Small intestine (tissue), 7 donors: ENCODE results near the gene EMSY. TPM values are rescaled to one million over a fixed set of nuclear protein-coding genes. Genes with fewer than 3 reads are reported as not detected.

Source experiments
- DNase-seq, 2 donors: peaks; one replicate each; pipeline versions ENCODE4 v3.0.0 to v3.0.0-alpha.2; 2013
- FAIRE-seq: peaks from 2 replicates; lab custom pipeline; 2012; peaks lifted over from hg19 to GRCh38; lab: Jason Lieb, UNC
- H3K27ac ChIP-seq, 3 donors: one replicate each; pipeline ENCODE4 v1.5.1; 2013; ENCODE audit warnings: low read length in 2 of 3, mild to moderate bottlenecking in 2 of 3, control low read depth in 1 of 3, inconsistent platforms in 1 of 3, low read depth in 1 of 3, moderate library complexity in 1 of 3
- H3K27me3 ChIP-seq, 3 donors: one replicate each; pipeline ENCODE4 v1.6.1; 2013; ENCODE audit warnings: low read length in 3 of 3, inconsistent platforms in 1 of 3; ENCODE audit not compliant: control insufficient read depth in 3 of 3, insufficient read depth in 3 of 3
- H3K36me3 ChIP-seq, 3 donors: one replicate each; pipeline ENCODE4 v1.6.1; 2013; ENCODE audit warnings: low read length in 3 of 3, inconsistent platforms in 1 of 3, low read depth in 1 of 3, mild to moderate bottlenecking in 1 of 3, moderate library complexity in 1 of 3; ENCODE audit not compliant: control insufficient read depth in 3 of 3, insufficient read depth in 2 of 3
- H3K4me1 ChIP-seq, 3 donors: one replicate each; pipeline ENCODE4 v1.6.1; 2013; ENCODE audit warnings: low read length in 2 of 3, inconsistent platforms in 1 of 3, low read depth in 1 of 3, mild to moderate bottlenecking in 1 of 3, moderate library complexity in 1 of 3; ENCODE audit not compliant: control insufficient read depth in 3 of 3, insufficient read depth in 2 of 3
- H3K4me3 ChIP-seq, 3 donors: one replicate each; pipeline ENCODE4 v1.5.1; 2013; ENCODE audit warnings: low read length in 3 of 3, control low read depth in 1 of 3, inconsistent platforms in 1 of 3, low read depth in 1 of 3, mild to moderate bottlenecking in 1 of 3, moderate library complexity in 1 of 3
- H3K9me3 ChIP-seq, 2 donors: one replicate each; pipeline ENCODE4 v1.6.1; 2013; ENCODE audit warnings: low read depth in 1 of 2, low read length in 1 of 2; ENCODE audit not compliant: control insufficient read depth in 2 of 2, insufficient read depth in 1 of 2
- WGBS, 3 donors: extraction: QIAGEN DNeasy Blood & Tissue Kit; methylation state at CpG; one replicate each; pipeline ENCODE4 v1.1.7; 2013; 5-methylcytosine and 5-hydroxymethylcytosine counted together
- polyA plus RNA-seq, 4 donors: library from polyadenylated mRNA; stranded (reverse) in 3 of 4; unstranded in 1 of 4; fragments of 200-250 nt in 3 of 4; fragments of 120-200 nt in 1 of 4; gene quantifications; one replicate each; pipeline versions ENCODE4 v1.2.1 to v1.2.3, GENCODE V29; 2013
- donor health status: healthy with polysubstance abuse.
- donor health status: control.
- donor health status: control.
- donor health status: Bipolar disorder and iron deficiency.
- donor health status: healthy.

Gene EMSY
- polyA plus RNA-seq, 4 donors, result 3.8 to 16.4 (median 6.1) TPM

DNA sequence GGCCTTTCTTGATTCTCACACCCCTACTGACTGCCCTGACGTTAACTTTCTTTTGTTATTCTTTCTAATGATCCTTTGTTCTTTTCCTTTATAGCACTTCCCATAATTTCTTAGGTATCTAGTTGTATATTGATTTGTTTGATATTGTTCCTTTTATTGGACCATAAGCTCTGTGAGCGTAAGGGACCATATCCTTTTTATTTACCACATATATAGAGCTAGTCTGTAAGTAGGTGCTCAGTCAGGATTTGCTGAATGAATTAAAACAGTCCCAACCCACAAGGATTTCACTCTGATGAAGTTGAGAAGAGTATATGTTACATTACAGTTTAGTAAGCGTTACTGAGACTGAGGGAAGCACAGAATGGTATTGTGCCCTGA, 68.8 kb downstream of the EMSY start:
- no peak overlapping the region for H3K27ac ChIP-seq
- FAIRE-seq (no peak), DNase-seq (no peak)
- no peaks in the 10 kb centered on the region for H3K9me3 ChIP-seq
- H3K4me1 ChIP-seq, result no peaks in the 10 kb centered on the region
- peaks cover 0 to 6% (median 2%) of the 10 kb centered on the region in 3 donors for H3K36me3 ChIP-seq
- no peak overlapping the region for H3K4me3 ChIP-seq
- WGBS, 3 donors, result 92 to 93% (median 93%) methylated on average over 3 of the region's 3 CpGs
- H3K27me3 ChIP-seq, result no peaks in the 10 kb centered on the region

DNA sequence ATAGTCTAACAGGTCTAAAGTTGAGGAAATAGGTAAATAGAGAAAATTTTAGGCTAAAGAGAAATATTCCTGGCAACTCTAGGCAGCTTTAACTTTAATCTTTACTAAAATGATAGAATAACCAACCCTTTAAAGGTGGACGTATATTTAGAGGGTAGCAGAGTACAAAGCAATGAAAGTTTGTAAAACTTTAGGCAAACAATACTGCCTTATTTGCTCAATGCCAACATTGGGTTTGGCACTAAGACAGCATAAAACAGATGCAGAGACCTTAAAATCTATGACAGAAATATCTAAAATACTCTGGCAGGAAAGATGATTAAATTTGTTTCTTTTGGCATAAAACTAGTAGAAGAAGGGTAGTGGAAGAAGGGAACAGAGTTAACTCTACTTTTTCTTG, 70.7 kb downstream of the EMSY start:
- 73 to 86% (median 86%) methylated on average over 1 of the region's 1 CpG for WGBS, 3 donors
- H3K27me3 ChIP-seq, result no peaks in the 10 kb centered on the region
- no peaks in the 10 kb centered on the region for H3K9me3 ChIP-seq
- FAIRE-seq, result no peak
- no peak overlapping the region for H3K4me3 ChIP-seq
- H3K4me1 ChIP-seq, result no peaks in the 10 kb centered on the region
- H3K27ac ChIP-seq, result no peak overlapping the region
- DNase-seq, result no peak
- peaks cover 0 to 6% (median 5%) of the 10 kb centered on the region in 3 donors for H3K36me3 ChIP-seq

DNA sequence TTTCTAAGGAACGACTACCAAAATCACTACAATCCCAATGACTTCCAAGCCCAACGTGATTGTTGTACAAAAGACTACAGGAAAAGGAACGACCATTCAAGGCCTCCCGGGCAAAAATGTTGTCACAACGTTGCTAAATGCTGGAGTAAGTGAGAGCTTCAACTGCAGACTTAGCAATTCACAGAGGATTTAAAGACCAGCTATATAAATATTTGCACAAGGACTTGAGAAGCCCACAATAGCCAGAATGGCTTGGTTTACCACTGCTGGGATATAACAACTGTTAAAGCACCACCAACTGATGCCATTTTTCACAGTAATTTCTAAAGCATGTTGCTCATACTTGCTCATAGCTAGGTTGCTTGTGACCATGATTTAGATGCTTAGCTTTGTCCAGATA, 78.3 kb downstream of the EMSY start:
- no peak for FAIRE-seq
- peaks cover 2 to 10% (median 9%) of the 10 kb centered on the region in 3 donors for H3K36me3 ChIP-seq
- 64 to 84% (median 82%) methylated on average over 5 of the region's 5 CpGs for WGBS, 3 donors

DNA sequence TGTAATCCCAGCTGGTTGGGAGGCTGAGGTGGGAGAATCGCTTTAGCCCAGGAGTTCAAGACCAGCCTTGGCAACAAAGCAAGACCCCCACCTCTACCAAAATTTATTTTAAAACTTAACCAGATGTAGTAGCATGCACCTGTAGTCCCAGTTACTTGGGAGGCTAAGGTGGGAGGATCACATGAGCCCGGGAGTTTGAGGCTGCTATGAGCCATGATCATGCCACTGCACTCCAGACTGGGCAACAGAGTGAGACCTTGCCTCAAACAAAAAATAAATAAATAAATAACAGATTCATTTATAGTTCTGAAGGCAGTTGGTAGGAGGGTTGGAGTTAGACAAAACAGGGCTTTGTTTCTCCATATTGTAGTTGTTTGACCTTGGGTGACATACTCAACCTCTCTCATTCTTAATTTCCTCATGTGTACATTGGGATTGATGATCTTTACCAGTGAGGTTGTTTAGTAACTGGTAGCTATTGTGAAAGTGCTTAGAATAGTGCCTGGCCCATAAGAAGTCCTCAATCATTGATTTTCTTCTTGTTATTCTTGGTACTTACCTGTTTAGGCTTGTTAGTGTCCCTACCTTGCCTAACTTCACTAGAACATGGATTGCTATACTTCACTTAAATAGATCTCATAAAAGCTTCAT, 79.1 kb downstream of the EMSY start:
- H3K27ac ChIP-seq, result no peak overlapping the region
- H3K4me3 ChIP-seq, result no peak overlapping the region
- H3K4me1 ChIP-seq, result peaks cover 0 to 2% (median 0%) of the 10 kb centered on the region in 3 donors
- FAIRE-seq, result no peak
- H3K36me3 ChIP-seq, result peaks cover 2 to 10% (median 8%) of the 10 kb centered on the region in 3 donors
- no peak for DNase-seq
- 97 to 100% (median 100%) methylated on average over 2 of the region's 2 CpGs for WGBS, 3 donors
- H3K27me3 ChIP-seq, result no peaks in the 10 kb centered on the region
- no peaks in the 10 kb centered on the region for H3K9me3 ChIP-seq

More for the DNA sequence above, 78.3 kb downstream of the EMSY start:
- DNase-seq, result no peak
- Histone ChIP-seq H3K9me3 (no peaks in the 10 kb centered on the region), H3K27me3 (no peaks in the 10 kb centered on the region), H3K4me3 (no peak overlapping the region), H3K4me1 (peaks cover 0 to 2% (median 0%) of the 10 kb centered on the region in 3 donors), H3K27ac (no peak overlapping the region)

DNA sequence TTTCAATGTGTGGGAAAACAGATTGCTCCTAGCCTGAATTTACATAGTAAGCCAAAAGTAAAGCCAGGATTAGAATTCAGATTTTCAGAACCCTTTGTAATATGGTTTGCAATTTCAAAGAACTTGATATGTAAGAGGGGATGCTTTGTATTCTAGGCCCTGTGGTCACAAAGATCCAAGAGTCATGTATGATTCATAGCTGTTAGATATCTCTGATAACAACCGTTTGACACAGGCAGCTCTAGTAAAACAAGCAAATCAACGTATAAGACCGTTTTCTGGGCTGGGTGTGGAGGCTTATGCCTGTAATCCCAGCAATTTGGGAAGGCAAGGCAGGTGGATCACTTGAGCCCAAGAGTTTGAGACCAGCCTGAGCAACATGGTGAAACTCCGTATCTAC, 79.6 kb downstream of the EMSY start:
- no peak for FAIRE-seq
- 51 to 80% (median 60%) methylated on average over 4 of the region's 4 CpGs for WGBS, 3 donors
- peaks cover 2 to 8% (median 6%) of the 10 kb centered on the region in 3 donors for H3K36me3 ChIP-seq
- DNase-seq, result no peak
- peaks cover 0 to 2% (median 0%) of the 10 kb centered on the region in 3 donors for H3K4me1 ChIP-seq
- no peak overlapping the region for H3K4me3 ChIP-seq
- no peaks in the 10 kb centered on the region for H3K9me3 ChIP-seq
- H3K27ac ChIP-seq, result no peak overlapping the region
- H3K27me3 ChIP-seq, result no peaks in the 10 kb centered on the region

DNA sequence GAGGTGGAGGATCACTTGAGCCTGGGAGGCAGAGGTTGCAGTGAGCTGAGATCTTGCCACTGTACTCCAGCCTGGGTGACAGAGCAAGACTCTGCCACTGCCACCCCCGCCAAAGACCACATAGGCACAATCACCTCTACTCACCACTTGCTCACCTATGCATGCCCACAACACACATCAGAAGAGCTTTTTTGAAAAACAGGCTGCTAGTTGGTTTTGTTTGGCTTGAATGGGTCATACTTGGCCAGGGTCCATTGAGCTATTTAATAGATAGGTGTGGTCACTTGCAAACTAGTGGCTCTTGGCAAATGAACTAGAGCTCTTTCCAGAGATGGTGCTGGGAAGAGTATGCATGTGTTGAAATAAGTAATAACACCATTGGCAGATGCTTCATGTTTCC, 80.1 kb downstream of the EMSY start:
- Histone ChIP-seq H3K4me1 (peaks cover 0 to 2% (median 0%) of the 10 kb centered on the region in 3 donors), H3K9me3 (no peaks in the 10 kb centered on the region), H3K4me3 (no peak overlapping the region), H3K27ac (no peak overlapping the region), H3K36me3 (peaks cover 2 to 8% (median 6%) of the 10 kb centered on the region in 3 donors), H3K27me3 (no peaks in the 10 kb centered on the region)
- WGBS, 3 donors, result 93 to 100% (median 97%) methylated on average over 1 of the region's 1 CpG
- FAIRE-seq (no peak), DNase-seq (peak in 1 of 2 donors; percentile 28)

DNA sequence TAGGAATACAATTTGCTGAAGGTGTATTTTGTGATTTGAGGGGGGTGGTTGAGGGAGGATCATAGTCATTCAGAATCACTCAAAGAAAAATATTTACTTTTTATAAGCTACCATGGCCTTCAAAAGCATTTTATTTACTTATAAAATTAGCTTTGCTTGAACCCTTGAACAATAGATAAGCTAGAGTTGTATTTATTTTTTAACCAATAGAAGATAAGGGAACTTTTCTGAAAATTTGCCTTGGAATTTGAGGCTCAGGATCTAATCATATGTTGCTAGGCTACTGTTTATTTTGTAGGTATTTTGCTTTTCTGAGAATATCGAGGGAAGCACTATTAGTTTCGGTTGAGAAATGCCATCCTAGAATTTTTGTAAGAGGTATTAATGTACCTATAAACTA, 82.1 kb downstream of the EMSY start:
- Histone ChIP-seq H3K27ac (no peak overlapping the region), H3K9me3 (no peaks in the 10 kb centered on the region), H3K4me3 (no peak overlapping the region), H3K27me3 (no peaks in the 10 kb centered on the region), H3K4me1 (peaks cover 0 to 2% (median 0%) of the 10 kb centered on the region in 3 donors), H3K36me3 (peaks cover 2 to 10% (median 8%) of the 10 kb centered on the region in 3 donors)
- WGBS, 3 donors, result 42 to 80% (median 44%) methylated on average over 2 of the region's 2 CpGs
- FAIRE-seq (no peak), DNase-seq (no peak)

DNA sequence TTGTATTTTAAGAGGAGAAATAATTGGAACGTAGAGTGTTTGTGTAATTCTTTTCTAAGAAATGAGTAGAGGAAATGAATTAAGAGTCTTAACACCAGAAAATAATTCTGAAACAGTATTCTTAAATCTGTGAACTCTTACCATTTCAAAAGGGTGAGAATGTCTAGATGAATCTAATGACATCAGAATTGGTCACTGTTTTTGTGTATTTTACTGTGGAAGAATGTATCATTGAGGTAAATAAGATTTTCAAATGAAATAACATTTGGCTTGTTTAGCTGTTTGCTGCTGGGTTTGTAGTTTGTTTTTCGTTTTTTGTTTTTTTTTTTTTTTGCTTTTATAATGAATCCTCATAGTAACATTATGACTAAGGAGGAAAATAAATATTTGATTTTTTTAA, 97.6 kb downstream of the EMSY start:
- WGBS, 3 donors, result 80 to 84% (median 84%) methylated on average over 2 of the region's 2 CpGs
- FAIRE-seq, result no peak
- H3K27ac ChIP-seq, result no peak overlapping the region

More for the DNA sequence above, 97.6 kb downstream of the EMSY start:
- Histone ChIP-seq H3K4me3 (no peak overlapping the region), H3K4me1 (no peaks in the 10 kb centered on the region), H3K9me3 (no peaks in the 10 kb centered on the region), H3K27me3 (no peaks in the 10 kb centered on the region), H3K36me3 (peaks cover 12 to 29% (median 16%) of the 10 kb centered on the region in 3 donors)
- no peak for DNase-seq
